NOMO-1 (cell line): Measurements from ENCODE around the gene MYO15B.

Source experiments
- DNase-seq, 2 experiments: peaks; one replicate each; lab custom pipeline; 2025; ENCODE audit not compliant: unreplicated experiment in 2 of 2; lab: John Stamatoyannopoulos, UW

MYO15B gene

GRCh38 chr17:75622771-75623273 lies 35.2 kb downstream of the MYO15B start:
- no peak for DNase-seq

GRCh38 chr17:75623386-75623785 lies 35.8 kb downstream of the MYO15B start:
- DNase-seq = no peak

- no peak for DNase-seq
Measured at GRCh38 chr17:75624021-75624420, 36.4 kb downstream of the MYO15B start.

- DNase-seq = no peak
Measured at GRCh38 chr17:75624714-75625345, 37.2 kb downstream of the MYO15B start.

- no peak for DNase-seq
Measured at GRCh38 chr17:75625813-75626486, 38.4 kb downstream of the MYO15B start.

- no peak for DNase-seq
Measured at GRCh38 chr17:75626496-75627038, 39.0 kb downstream of the MYO15B start.

GRCh38 chr17:75627094-75627493 lies 39.5 kb downstream of the MYO15B start:
- no peak for DNase-seq

- no peak for DNase-seq
Measured at GRCh38 chr17:75628425-75628824, 40.8 kb downstream of the MYO15B start.

- no peak for DNase-seq
Measured at GRCh38 chr17:75629157-75629556, 41.6 kb downstream of the MYO15B start.

- no peak for DNase-seq
Measured at GRCh38 chr17:75630071-75630917, 42.7 kb downstream of the MYO15B start.

GRCh38 chr17:75631353-75631752 lies 43.8 kb downstream of the MYO15B start:
- DNase-seq = no peak

- DNase-seq = no peak
Measured at GRCh38 chr17:75632428-75632827, 44.8 kb downstream of the MYO15B start.

- peak; percentile 56 to 63 for DNase-seq
Measured at GRCh38 chr17:75632863-75633485, 45.4 kb downstream of the MYO15B start, which contains the start of gene SMIM5. TSS of gene SMIM5 (plus strand) at chr17:75633434. CDS start at chr17:75640202, 6,768 bp downstream.

- no peak for DNase-seq
Measured at GRCh38 chr17:75633486-75634375, 46.1 kb downstream of the MYO15B start.

- no peak for DNase-seq
Measured at GRCh38 chr17:75634376-75634740, 46.8 kb downstream of the MYO15B start.

GRCh38 chr17:75634754-75635609 lies 47.4 kb downstream of the MYO15B start:
- DNase-seq = no peak

- no peak for DNase-seq
Measured at GRCh38 chr17:75635610-75636202, 48.1 kb downstream of the MYO15B start.

GRCh38 chr17:75636381-75637142 lies 49.0 kb downstream of the MYO15B start:
- DNase-seq = no peak
